ENCODE results near the gene ZNF525. TPM values are rescaled to one million over a fixed set of nuclear protein-coding genes. Genes with fewer than 3 reads are reported as not detected.
"Not testable (repeated sequence)": the region's sequence is repeated elsewhere in the genome, so short reads cannot be mapped to it uniquely, and the experiment has no call there.

The ZNF525 gene
- polyA plus RNA-seq, 1 of the 3 experiments (the other 2 are of a cell fraction), result 2.5 TPM

DNA sequence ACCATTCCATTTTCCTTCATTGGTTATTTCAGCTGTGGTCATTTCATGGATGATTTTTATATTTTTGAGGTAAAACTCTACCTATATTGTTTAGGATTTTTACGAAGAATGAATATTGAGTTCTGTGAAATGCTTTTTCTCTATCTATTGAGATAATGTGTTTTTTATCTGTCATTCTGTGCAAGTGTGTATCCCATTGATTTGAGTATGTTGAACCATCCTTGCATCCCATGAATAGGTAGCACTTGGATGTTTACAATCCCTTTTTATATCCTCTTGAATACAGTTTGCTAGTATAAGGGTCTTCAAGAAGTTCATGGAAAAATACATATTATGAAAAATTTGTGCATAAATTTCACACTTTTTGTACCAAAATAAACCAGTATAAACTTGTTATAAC lies 9.8 kb upstream of the ZNF525 start:
- H3K4me3 ChIP-seq (ENCODE audit: low read depth in 2 of 2, low read length in 1 of 2), result no peak overlapping the region
- DNase-seq, result no peak
- H2AFZ ChIP-seq (ENCODE audit: low read depth), result no peak overlapping the region
- H3K4me1 ChIP-seq (ENCODE audit: control insufficient read depth in 1 of 2, insufficient read depth in 2 of 2, low read depth in 1 of 2, low read length in 1 of 2), result no peaks in the 10 kb centered on the region
- no peaks in the 10 kb centered on the region for H3K9me2 ChIP-seq
- no peaks in the 10 kb centered on the region for H3F3A ChIP-seq (replicated peaks; ENCODE audit: insufficient read depth)
- H3K36me3 ChIP-seq (replicated peaks in 1 of 2; ENCODE audit: control insufficient read depth in 1 of 2, insufficient read depth in 2 of 2, low read length in 1 of 2), result peaks cover 10 to 44% of the 10 kb centered on the region in 2 experiments
- 92% methylated on average over 1 of the region's 1 CpG for WGBS (ENCODE audit: low lambda C conversion rate)
- TF ChIP-seq TCF12 (IDR thresholded peaks at IDR 0.05), result no peak
- TF ChIP-seq TAF1 (IDR thresholded peaks at IDR 0.05; ENCODE audit: borderline replicate concordance, low read depth, low read length), result no peak
- TF ChIP-seq EZH2phosphoT487 (IDR thresholded peaks at IDR 0.05; ENCODE audit: borderline replicate concordance, low read depth), result no peak
- TF ChIP-seq, protein P1, sequence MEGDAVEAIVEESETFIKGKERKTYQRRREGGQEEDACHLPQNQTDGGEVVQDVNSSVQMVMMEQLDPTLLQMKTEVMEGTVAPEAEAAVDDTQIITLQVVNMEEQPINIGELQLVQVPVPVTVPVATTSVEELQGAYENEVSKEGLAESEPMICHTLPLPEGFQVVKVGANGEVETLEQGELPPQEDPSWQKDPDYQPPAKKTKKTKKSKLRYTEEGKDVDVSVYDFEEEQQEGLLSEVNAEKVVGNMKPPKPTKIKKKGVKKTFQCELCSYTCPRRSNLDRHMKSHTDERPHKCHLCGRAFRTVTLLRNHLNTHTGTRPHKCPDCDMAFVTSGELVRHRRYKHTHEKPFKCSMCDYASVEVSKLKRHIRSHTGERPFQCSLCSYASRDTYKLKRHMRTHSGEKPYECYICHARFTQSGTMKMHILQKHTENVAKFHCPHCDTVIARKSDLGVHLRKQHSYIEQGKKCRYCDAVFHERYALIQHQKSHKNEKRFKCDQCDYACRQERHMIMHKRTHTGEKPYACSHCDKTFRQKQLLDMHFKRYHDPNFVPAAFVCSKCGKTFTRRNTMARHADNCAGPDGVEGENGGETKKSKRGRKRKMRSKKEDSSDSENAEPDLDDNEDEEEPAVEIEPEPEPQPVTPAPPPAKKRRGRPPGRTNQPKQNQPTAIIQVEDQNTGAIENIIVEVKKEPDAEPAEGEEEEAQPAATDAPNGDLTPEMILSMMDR (IDR thresholded peaks at IDR 0.05), result no peak
- no peaks in the 10 kb centered on the region for H4K20me1 ChIP-seq (ENCODE audit: insufficient read depth)
- H3K4me2 ChIP-seq, result no peak overlapping the region
- CTCF ChIA-PET, result no interaction called here
- POLR2A ChIA-PET, result no interaction called here
- H3K9ac ChIP-seq, result no peak overlapping the region
- H3K79me2 ChIP-seq (ENCODE audit: insufficient read depth), result no peaks in the 10 kb centered on the region
- H3K27me3 ChIP-seq (ENCODE audit: insufficient read depth), result no peaks in the 10 kb centered on the region
- no peak overlapping the region for H3K27ac ChIP-seq (ENCODE audit: low read depth in 2 of 2, low read length in 1 of 2)
- H3K9me3 ChIP-seq, result peaks cover 42% of the 10 kb centered on the region; the same call in 1 of the 2 replicates

DNA sequence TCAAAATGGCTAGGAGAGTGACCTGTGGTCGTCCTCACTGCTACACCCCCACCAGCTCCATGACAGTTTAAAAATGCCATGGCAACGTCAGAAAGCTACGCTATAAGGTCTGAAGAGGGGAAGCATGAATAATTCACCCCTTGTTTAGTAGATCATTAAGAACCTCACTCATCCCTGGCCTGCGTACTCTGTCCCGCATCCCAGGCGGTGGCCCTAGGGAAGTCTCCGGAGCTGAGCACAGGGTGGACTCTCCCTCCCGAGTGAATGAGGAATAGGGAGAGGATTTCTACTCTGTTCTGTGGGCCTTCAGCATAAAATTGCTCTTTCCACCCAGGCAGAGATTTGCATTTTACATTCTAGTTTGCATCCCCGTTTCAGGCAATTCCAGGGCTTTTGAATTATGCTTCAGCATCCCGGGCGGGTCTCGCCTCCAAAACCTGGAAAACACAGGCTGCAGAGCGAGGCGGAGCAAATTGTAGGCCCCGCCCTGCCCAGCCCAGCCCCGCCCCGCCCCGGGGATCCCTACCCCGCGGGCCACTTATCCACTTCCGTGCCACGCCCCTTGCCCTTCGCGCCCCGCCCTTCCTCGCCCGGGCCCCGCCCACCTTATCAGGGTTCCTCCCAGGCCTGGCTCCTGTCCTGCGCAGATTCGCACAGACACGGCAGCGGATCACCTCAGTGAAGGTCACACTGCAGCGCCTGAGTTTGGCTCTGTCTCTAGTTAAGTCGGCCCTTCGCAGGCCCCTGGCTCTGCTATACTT lies 7.5 kb upstream of the ZNF525 start:
- H3K4me3 ChIP-seq (ENCODE audit: low read depth in 2 of 2, low read length in 1 of 2), result no peak overlapping the region
- H3K9me2 ChIP-seq, result no peaks in the 10 kb centered on the region
- ChIA-PET POLR2A (no interaction called here), CTCF (interaction anchor here (0.9 to 1.9 kb wide), 2 partner anchors 163 kb away, joined by 7 to 10 read pairs; no protein-coding TSS in a partner anchor)
- H3K36me3 ChIP-seq (replicated peaks in 1 of 2; ENCODE audit: control insufficient read depth in 1 of 2, insufficient read depth in 2 of 2, low read length in 1 of 2), result peaks cover 0 to 21% of the 10 kb centered on the region in 2 experiments
- peaks cover 25% of the 10 kb centered on the region; the same call in 1 of the 2 replicates for H3K9me3 ChIP-seq
- no peak overlapping the region for H3K9ac ChIP-seq
- H2AFZ ChIP-seq (ENCODE audit: low read depth), result no peak overlapping the region
- H3K27me3 ChIP-seq (ENCODE audit: insufficient read depth), result no peaks in the 10 kb centered on the region
- no peak overlapping the region for H3K4me2 ChIP-seq
- TF ChIP-seq RAD21 (IDR thresholded peaks at IDR 0.05; ENCODE audit: low read length) (no peak), MEF2A (IDR thresholded peaks at IDR 0.05; ENCODE audit: borderline replicate concordance, low read depth) (no peak)
- TF ChIP-seq, protein P2, sequence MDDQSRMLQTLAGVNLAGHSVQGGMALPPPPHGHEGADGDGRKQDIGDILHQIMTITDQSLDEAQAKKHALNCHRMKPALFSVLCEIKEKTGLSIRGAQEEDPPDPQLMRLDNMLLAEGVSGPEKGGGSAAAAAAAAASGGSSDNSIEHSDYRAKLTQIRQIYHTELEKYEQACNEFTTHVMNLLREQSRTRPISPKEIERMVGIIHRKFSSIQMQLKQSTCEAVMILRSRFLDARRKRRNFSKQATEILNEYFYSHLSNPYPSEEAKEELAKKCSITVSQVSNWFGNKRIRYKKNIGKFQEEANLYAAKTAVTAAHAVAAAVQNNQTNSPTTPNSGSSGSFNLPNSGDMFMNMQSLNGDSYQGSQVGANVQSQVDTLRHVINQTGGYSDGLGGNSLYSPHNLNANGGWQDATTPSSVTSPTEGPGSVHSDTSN (IDR thresholded peaks at IDR 0.05), result no peak
- H3K27ac ChIP-seq (ENCODE audit: low read depth in 2 of 2, low read length in 1 of 2), result no peak overlapping the region
- H3K79me2 ChIP-seq (ENCODE audit: insufficient read depth), result no peaks in the 10 kb centered on the region
- H3K4me1 ChIP-seq (ENCODE audit: control insufficient read depth in 1 of 2, insufficient read depth in 2 of 2, low read depth in 1 of 2, low read length in 1 of 2), result no peaks in the 10 kb centered on the region
- H3F3A ChIP-seq (replicated peaks; ENCODE audit: insufficient read depth), result no peaks in the 10 kb centered on the region
- no peaks in the 10 kb centered on the region for H4K20me1 ChIP-seq (ENCODE audit: insufficient read depth)
- peak; percentile 21 for DNase-seq
- 85% methylated on average over 34 of the region's 35 CpGs for WGBS (ENCODE audit: low lambda C conversion rate)

DNA sequence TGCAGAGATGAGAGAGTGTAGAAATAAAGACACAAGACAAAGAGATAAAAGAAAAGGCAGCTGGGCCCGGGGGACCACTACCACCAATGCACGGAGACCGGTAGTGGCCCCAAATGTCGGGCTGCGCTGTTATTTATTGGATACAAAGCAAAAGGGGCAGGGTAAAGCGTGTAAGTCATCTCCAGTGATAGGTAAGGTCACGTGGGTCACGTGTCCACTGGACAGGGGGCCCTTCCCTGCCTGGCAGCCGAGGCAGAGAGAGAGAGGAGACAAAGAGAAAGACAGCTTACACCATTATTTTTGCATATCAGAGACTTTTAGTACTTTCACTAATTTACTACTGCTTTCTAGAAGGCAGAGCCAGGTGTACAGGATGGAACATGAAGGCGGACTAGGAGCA lies 5.4 kb upstream of the ZNF525 start:
- H3K9me2 ChIP-seq; H3K9ac ChIP-seq; H4K20me1 ChIP-seq (ENCODE audit: insufficient read depth); H3K27ac ChIP-seq (ENCODE audit: low read depth in 2 of 2, low read length in 1 of 2); H3K36me3 ChIP-seq (replicated peaks in 1 of 2; ENCODE audit: control insufficient read depth in 1 of 2, insufficient read depth in 2 of 2, low read length in 1 of 2); H3K4me2 ChIP-seq; H3K79me2 ChIP-seq (ENCODE audit: insufficient read depth); H3K4me3 ChIP-seq (ENCODE audit: low read depth in 2 of 2, low read length in 1 of 2); H3F3A ChIP-seq (replicated peaks; ENCODE audit: insufficient read depth); DNase-seq; H3K27me3 ChIP-seq (ENCODE audit: insufficient read depth); POLR2A ChIA-PET; H3K4me1 ChIP-seq (ENCODE audit: control insufficient read depth in 1 of 2, insufficient read depth in 2 of 2, low read depth in 1 of 2, low read length in 1 of 2); H2AFZ ChIP-seq (ENCODE audit: low read depth): not testable (repeated sequence)
- 0 out of 2 replicates have a peak, but pooled peaks cover 13% of the 10 kb centered on the region for H3K9me3 ChIP-seq
- WGBS (ENCODE audit: low lambda C conversion rate), result 66% methylated on average over 10 of the region's 10 CpGs
- CTCF ChIA-PET, result interaction anchor here (1.3 to 1.9 kb wide), 2 partner anchors 35 to 165 kb away, joined by 4 to 10 read pairs; partner anchors contain the start of gene ZNF765
